GM21723 (cell line): ENCODE results near the gene PEX14.
"Not testable (repeated sequence)": the region's sequence is repeated elsewhere in the genome, so short reads cannot be mapped to it uniquely, and the experiment has no call there.

Experiments used
- ATAC-seq: cut with Tn5 transposase; IDR thresholded peaks from one replicate; pipeline ENCODE4 v1.9.1; 2021; ENCODE audit warnings: mild to moderate bottlenecking, moderate library complexity; ENCODE audit not compliant: unreplicated experiment

PEX14 gene

DNA sequence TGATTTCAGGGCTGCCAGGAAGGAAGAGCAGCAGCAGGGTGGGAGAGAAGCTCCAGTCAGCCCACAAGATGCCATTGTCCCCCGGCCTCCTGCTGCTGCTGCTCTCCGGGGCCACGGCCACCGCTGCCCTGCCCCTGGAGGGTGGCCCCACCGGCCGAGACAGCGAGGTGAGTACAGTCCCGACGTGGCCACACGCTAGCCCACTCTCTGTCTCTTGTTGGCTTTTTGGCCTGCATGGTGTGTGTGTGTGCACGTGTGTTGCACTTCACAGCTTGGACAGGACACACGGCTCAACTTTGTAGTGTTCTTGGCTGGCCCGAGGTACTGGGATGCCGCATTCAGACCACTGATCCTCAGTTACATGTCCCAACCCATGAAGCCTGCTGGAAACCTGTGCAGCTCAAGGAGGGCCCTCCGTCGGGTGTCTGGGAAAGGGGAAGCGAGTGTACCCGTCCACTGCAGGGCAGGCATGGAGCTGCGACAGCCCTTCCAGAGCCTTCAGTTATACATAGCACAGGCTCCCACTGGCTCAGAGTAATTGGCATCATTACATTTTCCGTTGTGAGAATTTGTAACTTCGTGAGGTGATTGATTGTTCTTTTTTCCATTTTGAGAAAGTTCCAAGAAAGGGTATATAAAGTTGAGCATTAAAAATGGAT lies 24.5 kb upstream of the PEX14 start:
- no peak for ATAC-seq

DNA sequence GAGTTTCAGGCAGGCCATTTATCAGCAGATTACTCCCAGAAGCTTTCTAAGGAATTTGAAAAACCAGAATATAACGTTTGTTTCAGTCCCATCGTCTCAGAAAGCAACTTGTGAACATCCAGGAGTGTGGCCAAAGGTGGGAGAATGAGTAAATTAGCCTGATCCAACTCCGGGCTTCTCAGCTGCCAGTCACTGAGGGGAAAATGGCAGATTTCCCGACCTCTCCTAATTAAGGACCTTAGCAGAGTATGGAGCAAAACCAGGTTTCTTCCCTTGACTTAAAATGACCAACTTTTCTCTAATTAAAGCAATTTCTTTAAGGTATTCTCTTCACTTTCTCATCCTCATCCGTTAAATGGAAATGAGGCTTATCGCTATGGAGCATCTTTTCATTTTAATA lies 23.9 kb upstream of the PEX14 start:
- no peak for ATAC-seq

DNA sequence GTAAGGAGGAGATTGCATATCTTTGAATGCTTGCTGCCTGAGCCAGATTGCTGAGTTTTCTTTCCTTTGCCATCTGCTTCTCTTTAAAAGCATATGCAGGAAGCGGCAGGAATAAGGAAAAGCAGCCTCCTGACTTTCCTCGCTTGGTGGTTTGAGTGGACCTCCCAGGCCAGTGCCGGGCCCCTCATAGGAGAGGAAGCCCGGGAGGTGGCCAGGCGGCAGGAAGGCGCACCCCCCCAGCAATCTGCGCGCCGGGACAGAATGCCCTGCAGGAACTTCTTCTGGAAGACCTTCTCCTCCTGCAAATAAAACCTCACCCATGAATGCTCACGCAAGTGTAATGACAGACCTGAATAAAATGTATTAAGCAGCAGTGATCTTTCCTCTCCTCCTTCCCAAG lies 23.5 kb upstream of the PEX14 start:
- no peak for ATAC-seq

DNA sequence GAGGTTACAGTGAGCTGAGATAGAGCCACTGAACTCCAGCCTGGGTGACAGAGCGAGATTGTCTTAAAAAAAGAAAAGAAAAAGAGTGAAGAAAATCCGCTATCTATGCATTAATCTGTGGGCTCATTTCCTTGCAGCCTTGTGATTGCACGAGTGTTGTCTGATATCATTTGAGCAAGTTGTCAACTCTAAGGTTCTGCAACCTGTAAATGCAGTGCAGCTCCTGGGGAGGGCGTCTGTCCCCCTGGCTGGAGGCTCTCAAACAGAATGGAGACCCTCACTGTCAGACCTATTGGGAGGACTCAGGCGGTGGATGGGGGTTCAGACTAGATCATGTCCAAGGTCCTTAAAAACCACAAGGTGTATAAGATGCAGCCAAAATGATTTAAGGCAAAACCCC lies 18.7 kb upstream of the PEX14 start:
- ATAC-seq, result no peak

DNA sequence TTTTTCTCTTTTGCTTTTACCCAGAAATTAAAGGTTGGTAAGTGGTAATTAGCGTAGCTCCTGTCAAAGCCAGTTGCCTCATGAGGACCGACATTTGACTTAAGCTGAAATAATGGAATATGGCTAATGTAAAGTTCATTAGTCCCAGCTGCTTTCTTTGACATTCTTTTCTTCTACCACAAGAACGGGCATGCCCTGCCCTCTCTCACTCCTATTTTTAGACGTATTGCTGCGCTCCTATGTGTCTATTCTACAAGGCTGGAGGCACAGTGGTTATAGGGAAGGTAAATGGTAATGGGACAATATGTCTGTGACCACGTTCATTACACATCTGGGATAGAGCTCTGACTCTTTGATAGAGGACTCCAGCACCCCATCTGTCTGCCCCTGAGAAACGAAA lies 18.1 kb upstream of the PEX14 start:
- ATAC-seq, result no peak

DNA sequence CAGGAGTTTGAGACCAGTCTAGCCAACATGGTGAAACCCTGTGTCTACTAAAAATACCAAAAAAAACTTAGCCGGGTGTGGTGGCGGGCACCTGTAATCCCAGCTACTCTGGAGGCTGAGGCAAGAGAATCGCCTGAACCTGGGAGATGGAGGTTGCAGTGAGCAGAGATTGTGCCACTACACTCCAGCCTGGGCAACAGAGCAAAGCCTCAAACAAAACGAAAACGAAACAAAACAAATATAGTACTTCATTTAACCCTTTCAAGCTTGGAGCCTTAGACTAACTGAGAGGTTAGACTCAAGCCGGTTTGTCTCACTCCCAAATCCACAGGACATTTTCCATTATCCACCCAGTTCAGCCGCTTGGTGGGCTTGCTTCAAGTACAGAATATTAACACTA lies 17.3 kb upstream of the PEX14 start:
- not testable (repeated sequence) for ATAC-seq

DNA sequence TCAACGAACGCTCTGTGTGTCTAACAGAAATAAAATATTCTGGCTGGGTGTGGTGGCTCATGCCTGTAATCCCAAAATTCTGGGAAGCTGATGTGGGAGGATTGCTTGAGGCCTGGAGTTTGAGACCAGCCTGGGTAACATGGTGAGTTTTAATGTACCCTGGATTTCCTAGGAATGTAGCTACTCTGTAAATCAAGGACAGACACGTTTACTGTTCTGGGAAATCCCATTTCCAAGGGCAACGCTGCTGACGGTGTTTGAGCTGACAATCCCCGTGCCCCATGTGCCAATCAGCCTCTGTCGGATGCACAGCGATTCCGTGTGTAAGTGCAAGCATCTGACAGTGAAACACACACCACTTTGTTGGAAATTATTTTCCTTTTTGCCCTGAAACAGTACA lies 16.9 kb upstream of the PEX14 start:
- ATAC-seq, result no peak

DNA sequence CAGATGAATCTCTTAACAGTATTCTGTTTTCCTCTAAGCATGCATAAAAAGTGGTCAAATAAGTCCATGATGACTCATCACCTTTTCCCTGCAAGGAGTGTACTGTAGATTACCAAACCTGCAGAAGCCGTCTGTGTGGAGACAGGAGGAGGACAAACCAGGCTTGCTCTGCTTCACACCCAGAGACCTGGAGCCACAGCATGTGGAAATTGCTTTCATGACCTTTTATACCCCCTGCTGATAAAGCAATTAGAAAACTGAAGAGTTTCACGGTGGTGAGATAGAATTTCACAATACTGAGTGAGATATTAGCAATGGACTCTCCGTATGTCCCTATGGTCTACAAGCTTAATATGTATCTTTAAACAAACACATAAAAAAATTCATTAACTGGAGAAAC lies 15.6 kb upstream of the PEX14 start:
- ATAC-seq, result no peak

DNA sequence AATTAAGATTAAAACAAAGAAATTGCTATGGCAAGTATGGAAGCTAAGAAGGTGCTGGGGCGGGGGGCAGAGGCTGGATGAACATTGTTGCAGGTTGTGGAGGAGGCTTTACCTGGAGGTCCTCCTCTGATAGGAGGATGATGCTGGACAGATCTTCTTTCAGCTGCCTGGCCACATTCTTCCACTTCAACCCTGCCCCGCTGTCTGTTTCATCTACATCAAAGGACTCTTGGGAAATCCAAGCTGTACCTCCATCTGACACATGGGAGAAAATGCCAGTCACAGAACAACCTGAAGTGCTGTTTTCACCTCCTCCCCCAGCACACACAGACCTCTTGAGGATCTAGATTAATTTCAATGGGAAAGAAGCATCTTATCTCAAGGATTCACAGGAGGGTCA lies 7.7 kb upstream of the PEX14 start:
- no peak for ATAC-seq

DNA sequence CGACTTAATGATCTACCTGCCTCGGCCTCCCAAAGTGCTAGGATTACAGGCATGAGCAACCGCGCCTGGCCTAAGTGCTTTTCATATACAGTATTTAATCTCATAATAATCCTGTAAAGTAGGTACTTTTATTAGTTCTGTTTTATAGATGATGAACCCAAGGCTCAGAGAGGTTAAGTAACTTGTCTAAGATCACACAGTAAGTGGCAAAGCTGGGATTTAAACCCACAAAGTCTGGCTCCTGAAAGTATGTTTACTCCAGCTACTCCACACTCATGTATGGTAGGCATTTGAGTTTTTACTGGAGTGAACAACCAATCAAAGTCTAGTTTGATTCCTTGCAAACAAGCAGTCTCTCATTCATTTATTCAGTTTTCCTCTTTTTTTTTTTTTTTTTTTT lies 4.7 kb upstream of the PEX14 start:
- ATAC-seq, result no peak

DNA sequence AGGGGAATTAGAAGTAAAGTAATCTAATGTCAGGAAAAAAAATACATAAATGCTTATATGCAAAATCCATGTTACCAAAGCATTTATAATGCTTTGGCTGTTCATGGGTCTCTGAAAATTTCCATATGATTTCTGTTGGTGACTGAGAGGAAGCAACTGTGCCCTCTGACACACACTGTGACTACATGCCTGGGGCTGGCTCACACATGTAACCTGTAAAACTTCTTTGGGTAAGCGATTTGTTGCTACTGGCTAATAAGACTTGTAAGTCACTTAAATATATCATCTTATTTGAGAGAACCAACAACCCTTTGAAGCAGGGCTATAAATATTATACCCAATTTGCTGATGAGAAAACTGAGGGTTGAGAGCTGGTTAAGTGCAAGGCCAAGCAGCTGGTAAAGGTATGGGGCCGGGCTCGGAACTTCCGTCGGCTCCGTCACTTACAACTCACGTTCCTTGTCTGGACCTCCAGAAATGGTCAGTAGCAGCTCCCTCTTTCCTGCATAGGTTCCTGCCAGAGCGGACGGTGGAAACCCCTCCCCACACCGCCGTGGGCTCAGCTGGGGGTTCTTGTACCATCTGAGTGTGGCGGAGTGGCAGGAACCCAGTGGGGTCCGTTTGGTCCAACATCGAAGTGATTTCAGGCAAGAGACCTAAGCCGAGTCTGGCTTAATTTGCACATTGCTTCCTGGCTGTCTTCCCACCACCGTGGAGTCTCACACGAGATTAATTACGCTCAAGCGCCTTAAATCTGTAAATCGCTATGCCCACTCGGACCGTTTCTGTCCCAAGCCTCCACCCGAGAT lies 3.1 kb upstream of the PEX14 start:
- no peak for ATAC-seq

DNA sequence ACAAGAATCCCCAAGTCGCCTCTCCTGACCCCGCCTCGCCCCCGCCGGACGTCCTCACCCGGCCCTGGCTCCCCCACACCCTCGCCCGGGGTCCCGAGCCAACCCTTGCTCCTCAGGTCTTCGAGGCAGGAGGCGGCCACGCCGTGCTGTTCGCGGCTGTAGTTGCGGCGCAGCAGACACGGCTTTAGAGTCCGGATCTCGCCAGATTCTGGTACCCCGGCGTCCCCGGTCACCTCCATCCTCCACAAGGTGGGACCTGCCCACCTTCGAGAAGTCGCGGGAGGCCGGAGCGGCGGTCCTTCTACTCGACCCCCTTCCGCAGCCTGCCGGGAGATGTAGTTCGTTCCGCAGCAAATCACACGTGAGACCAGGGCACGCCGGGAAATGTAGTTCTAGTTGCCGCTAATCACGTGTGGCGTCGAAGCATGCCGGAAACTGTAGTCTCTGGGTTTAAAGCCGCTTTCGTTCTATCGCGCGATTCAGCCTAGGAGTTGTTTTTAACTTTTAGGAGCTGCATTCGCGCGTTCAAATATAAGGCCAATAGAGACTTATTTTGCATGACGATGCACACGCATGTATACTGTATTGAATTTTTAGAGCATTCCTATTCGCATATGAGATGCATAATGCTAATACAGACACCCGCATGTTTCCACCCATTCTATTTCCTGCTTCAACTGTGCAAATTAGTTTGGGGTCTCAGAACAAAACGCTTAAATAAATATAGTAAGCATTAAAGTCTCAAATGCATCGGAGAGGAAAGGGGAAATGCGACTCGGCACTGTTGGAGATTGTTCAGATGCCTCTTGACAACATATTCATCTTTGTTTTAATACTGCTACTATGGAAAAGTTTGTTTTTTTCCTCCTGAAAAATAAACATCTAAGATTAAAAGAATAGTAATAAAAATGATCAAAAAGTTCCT lies 2.3 kb upstream of the PEX14 start, which contains the start of gene DFFA:
DFFA (minus strand) TSS at position 310 of the 925 bp plus-strand sequence; CDS start at position 239, 71 bp downstream.
- ATAC-seq, result peak; percentile 86

DNA sequence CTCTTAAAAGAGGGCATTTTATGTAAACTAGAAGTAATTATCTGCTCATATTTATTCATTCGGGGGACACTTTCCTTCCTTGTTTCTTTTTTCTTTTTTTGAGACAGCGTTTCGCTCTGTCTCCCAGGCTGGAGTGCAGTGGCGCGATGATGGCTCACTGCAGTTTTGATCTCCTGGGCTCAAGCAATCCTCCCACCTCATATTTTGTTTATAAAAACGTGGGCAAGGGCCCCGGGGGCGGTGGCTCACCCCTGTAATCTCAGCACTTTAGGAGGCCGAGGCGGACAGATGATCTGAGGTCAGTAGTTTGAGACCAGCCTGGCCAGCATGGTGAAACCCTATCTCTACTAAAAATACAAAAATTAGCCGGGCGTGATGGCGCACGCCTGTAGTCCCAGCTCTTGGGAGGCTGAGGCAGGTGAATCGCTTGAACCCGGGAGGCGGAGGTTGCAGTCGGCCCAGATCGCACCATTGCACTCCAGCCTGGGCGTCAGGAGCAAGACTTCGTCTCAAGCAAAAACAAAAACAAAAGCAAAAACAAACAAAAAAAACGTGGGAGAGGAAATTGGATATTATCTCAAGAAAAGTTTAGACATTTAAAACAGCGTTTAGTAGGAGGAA lies 1.5 kb upstream of the PEX14 start:
- ATAC-seq, result no peak

DNA sequence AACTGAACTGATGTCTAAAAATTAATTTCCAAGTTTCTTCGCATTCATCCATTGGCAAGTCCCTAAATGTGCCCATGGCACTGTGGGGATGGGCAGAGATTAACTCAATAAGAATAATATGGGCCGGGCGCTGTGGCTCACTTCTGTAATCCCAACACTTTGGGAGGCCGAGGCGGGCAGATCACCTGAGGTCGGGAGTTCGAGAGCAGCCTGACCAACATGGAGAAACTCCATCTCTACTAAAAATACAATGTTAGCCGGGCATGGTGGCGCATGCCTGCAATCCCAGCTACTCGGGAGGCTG lies 489 bp upstream of the PEX14 start:
- not testable (repeated sequence) for ATAC-seq

DNA sequence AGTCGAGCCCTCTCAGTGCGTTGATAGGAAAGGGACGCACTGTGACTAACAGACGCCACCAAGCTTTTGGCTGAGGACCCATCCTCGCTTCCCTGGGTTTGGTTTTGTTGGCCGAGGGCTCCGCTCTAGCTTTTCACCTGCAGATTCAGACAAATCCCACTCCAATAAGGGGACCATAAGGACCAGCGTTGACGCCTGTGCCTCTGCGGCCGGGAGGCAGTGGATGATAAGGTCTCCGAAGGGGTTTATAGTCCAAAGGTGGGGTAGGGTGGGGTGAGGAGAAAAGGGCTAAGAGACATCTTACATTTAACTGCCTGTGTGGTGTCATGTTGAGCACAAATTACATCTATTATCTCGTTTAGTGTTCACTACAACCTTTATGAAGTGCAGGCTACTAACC lies 760 bp downstream of the PEX14 start:
- no peak for ATAC-seq

DNA sequence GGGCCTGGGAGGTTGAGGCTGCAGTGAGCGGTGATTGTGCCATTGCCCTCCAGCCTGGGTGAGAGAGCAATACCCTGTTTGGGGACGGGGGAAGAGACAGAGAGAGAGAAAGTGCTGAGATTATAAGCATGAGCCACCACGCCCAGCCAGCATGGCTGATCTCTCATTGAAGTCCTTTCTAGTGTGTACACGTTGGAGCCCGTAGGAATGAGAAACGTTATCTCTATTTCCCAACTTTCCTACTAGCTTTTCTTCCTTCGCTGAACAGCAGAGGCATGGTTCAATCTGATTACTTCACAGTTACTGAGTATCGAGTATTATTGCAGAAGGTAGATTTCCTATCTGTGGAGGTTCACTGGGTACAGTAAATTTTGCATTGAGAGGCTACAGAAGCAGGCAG lies 4.5 kb downstream of the PEX14 start:
- no peak for ATAC-seq

DNA sequence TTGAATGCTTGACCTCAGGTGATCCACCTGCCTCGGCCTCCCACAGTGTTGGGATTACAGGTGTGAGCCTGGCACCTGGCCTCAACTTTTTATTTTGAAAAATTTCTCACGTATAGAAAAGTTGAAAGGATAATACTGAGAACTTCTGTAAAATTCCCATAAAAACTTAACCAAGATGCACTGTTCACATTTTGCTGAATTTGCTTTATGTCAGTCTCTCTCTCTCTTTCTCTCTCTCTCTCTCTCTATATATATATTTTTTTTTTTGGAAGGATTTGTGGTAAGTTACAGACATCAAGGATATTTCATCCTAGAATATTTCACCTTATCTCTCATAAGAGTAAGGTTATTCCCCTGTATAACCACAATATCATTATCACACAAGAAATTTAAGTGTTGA lies 5.9 kb downstream of the PEX14 start:
- no peak for ATAC-seq

DNA sequence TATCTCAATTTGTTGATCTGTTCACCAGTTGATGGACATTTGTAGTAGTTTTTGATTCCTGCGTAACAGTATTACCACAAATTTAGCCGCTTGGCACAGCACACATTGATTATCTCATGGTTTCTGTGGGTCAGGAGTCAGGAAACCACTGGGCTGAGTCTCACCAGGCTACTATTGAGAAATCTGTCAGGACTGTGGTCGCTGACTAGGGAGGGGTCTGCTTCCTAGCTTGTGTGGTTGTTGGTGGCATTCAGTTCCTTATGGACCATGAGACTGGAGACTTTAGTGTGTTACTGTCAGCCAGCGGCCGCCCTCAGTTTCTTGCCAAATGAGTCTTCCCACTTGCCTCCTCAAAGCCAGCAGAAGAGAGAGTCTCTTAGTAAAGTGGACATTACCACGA lies 9.8 kb downstream of the PEX14 start:
- ATAC-seq, result no peak

DNA sequence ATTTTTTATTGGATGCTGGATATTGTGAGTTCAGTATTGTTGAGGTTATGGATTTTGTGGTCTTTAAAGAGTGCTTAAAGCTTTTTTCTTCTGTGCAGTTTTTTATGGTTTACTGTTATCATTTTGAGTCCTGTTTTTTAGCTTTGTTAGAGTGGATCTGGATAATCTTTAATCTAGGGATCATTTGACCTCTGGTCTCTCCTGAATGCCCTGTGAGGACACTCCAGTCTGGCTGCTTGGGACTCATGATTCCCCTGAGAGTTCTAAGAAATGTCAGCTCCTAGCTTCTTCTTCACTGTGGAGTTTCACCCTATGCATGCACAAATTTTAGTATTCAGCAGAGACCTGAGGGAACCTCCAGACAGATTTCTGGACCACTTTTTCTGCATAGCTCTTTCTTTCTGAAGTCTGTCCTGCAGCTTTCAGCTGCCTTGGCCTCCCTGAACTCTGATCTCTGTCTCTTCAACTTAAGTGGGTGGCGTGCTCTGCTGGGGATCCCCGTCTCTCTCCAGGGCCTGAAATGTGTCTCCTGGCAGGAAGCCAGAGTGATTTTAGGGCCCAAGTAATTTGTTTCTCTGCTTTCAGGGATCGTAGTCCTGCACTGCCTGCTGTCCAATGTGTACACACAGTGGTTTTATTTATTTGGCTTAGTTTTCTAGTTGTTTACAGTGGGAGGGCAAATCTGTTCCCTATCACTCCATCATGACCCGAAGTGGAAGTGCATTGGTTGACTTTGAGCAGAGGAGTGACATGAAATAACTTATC lies 14.7 kb downstream of the PEX14 start:
- no peak for ATAC-seq

DNA sequence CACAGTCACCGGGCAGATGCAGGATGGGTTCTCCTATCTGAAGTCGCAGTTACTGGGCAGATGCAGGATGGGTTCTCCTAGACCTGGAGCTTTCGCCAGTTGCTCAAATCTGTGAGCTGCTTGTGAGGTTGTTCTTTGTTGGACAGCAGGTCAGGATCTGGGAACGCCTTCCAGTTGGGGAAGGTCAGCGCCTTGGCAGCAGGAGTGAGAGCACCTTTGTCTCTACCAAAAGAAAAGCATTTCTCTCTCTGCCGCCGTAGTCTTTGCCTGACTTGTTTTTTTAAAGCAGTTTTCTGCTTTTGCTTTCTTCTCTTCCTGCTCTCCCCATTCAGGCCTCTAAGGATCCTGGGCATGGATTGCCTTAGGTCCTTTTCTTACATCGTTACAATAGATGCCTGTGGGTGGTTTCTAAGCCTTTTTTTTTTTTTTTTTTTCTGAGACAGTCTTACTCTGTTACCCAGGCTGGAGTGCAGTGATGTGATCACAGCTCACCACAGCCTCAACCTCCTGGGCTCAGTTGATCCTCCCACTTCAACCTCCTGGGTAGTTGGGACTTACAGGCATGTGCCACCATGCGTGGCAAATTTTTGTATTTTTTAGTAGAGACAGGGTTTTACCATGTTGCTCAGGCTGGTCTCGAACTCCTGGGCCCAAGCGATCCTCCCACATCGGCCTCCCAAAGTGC lies 15.7 kb downstream of the PEX14 start:
- no peak for ATAC-seq
